SW 1271 (cell line): Measurements from ENCODE around the gene LRP1-AS.
A peak's percentile ranks its signal among the peaks of the same experiment; 100 is the strongest.

ENCODE experiments used
- DNase-seq, 2 experiments: peaks; one replicate each; lab custom pipeline; 2025; lab: John Stamatoyannopoulos, UW

LRP1-AS gene

GRCh38 chr12:57146961-57147944, at the start of gene LRP1-AS:
LRP1-AS (minus strand) TSS chr12:57147619.
- DNase-seq, result no peak

- DNase-seq, result no peak
Observed at GRCh38 chr12:57196956-57197355, 49.5 kb upstream of the LRP1-AS start.

GRCh38 chr12:57196439-57196838, 49.0 kb upstream of the LRP1-AS start:
- DNase-seq, result no peak

- DNase-seq, result no peak
Observed at GRCh38 chr12:57195611-57196371, 48.4 kb upstream of the LRP1-AS start.

- DNase-seq, result no peak
Observed at GRCh38 chr12:57195186-57195585, 47.8 kb upstream of the LRP1-AS start.

- no peak for DNase-seq
Observed at GRCh38 chr12:57194253-57194652, 46.8 kb upstream of the LRP1-AS start.

- DNase-seq, result no peak
Observed at GRCh38 chr12:57193706-57194245, 46.4 kb upstream of the LRP1-AS start.

GRCh38 chr12:57192920-57193319, 45.5 kb upstream of the LRP1-AS start:
- DNase-seq, result no peak

- DNase-seq, result no peak
Observed at GRCh38 chr12:57191410-57191809, 44.0 kb upstream of the LRP1-AS start.

GRCh38 chr12:57190821-57191220, 43.4 kb upstream of the LRP1-AS start:
- DNase-seq, result no peak

- peak in 1 of 2 experiments; percentile 14 for DNase-seq
Observed at GRCh38 chr12:57190037-57190436, 42.6 kb upstream of the LRP1-AS start.

- DNase-seq, result no peak
Observed at GRCh38 chr12:57188090-57188425, 40.6 kb upstream of the LRP1-AS start.

GRCh38 chr12:57187222-57188089, 40.0 kb upstream of the LRP1-AS start:
- DNase-seq, result no peak

GRCh38 chr12:57185906-57186508, 38.6 kb upstream of the LRP1-AS start:
- no peak for DNase-seq

GRCh38 chr12:57185403-57185802, 38.0 kb upstream of the LRP1-AS start:
- DNase-seq, result no peak

GRCh38 chr12:57183939-57184725, 36.7 kb upstream of the LRP1-AS start:
- DNase-seq, result no peak

GRCh38 chr12:57182918-57183575, 35.6 kb upstream of the LRP1-AS start:
- DNase-seq, result peak in 1 of 2 experiments; percentile 62

- DNase-seq, result no peak
Observed at GRCh38 chr12:57181561-57182155, 34.2 kb upstream of the LRP1-AS start.

- DNase-seq, result no peak
Observed at GRCh38 chr12:57181072-57181471, 33.7 kb upstream of the LRP1-AS start.
